ENCODE data around the gene PRR12.
A peak's percentile ranks its signal among the peaks of the same experiment; 100 is the strongest.

DNA sequence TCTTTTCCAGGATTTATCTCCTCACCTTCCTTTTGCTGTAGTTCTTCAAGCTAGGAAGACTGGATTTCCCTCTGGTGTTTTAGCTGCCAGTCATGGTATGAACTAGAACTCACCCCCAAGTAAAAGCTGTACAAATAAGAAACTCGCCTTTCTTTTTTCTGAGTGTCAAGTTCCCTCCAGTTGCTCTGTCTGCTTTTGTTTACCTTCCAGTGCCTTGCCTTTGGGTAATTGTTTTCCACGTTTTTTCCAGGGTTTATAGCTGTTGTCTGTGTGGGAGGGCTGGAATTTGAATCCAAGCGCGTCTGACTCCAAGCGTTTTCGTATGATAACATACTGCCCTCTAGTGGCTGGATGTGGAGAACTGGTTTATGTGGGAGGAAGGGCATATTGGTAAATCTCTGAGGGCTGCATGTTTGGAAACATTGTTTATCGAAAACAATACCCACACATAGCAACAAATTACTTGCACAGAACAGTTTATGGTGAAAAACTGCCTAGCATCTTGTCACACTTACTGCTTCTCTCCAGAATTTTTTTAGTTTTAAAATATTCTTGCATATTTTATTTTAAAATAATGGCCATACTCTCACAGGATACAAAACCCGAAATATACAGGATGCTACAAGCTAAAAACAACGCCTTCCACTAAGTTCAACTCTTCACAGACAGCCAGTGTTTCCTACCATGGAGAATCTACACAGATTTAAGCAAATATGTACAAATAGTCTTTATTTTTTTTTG is 44.0 kb upstream of the PRR12 start:
- TF ChIP-seq, protein P1, sequence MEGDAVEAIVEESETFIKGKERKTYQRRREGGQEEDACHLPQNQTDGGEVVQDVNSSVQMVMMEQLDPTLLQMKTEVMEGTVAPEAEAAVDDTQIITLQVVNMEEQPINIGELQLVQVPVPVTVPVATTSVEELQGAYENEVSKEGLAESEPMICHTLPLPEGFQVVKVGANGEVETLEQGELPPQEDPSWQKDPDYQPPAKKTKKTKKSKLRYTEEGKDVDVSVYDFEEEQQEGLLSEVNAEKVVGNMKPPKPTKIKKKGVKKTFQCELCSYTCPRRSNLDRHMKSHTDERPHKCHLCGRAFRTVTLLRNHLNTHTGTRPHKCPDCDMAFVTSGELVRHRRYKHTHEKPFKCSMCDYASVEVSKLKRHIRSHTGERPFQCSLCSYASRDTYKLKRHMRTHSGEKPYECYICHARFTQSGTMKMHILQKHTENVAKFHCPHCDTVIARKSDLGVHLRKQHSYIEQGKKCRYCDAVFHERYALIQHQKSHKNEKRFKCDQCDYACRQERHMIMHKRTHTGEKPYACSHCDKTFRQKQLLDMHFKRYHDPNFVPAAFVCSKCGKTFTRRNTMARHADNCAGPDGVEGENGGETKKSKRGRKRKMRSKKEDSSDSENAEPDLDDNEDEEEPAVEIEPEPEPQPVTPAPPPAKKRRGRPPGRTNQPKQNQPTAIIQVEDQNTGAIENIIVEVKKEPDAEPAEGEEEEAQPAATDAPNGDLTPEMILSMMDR (conservative IDR thresholded peaks at IDR 0.05 in 1 of 2, IDR thresholded peaks at IDR 0.05 in 1 of 2; ENCODE audit: extremely low read depth in 1 of 2, insufficient read depth in 1 of 2, low read depth in 1 of 2, low read length in 2 of 2) = peak; percentile 81 to 85
- no peak for TF ChIP-seq EZH2 (IDR thresholded peaks at IDR 0.05; ENCODE audit: borderline replicate concordance, low read length)
